Activated CD8-positive, alpha-beta T cell treated with anti-CD3 and anti-CD28 coated beads for 36 hours (primary cell): ENCODE data around the gene MXRA5. TPM values are rescaled to one million over a fixed set of nuclear protein-coding genes. Genes with fewer than 3 reads are reported as not detected.
"Not testable (repeated sequence)": the region's sequence is repeated elsewhere in the genome, so short reads cannot be mapped to it uniquely, and the experiment has no call there.

ENCODE experiments used
- ATAC-seq: fragments of 200-7000 bp; cut with Tn5 transposase; one replicate; pipeline ENCODE4 v1.10.0; 2021; ENCODE audit warnings: mild to moderate bottlenecking, moderate library complexity
- CTCF ChIA-PET: fragments of 350-600 bp; sonication (Branson Sonifier 250); formaldehyde crosslinking; loops from one replicate; lab custom pipeline; 2021; ENCODE audit warnings: antibody characterized with exemption; lab: Charles Lee
- POLR2A ChIA-PET: fragments of 350-600 bp; sonication (Branson Sonifier 250); formaldehyde crosslinking; loops from one replicate; lab custom pipeline; 2021; ENCODE audit warnings: antibody characterized with exemption; lab: Charles Lee
- DNase-seq: peaks from one replicate; pipeline ENCODE4 v3.0.0-alpha.2; 2020
- H3K27ac Mint-ChIP-seq: one replicate; pipeline ENCODE4 v1.8.0; 2021; ENCODE audit warnings: mild to moderate bottlenecking, mixed read lengths
- H3K27me3 Mint-ChIP-seq: one replicate; pipeline ENCODE4 v1.8.0; 2021; ENCODE audit warnings: mixed read lengths
- H3K36me3 Mint-ChIP-seq: one replicate; pipeline ENCODE4 v1.8.0; 2021; ENCODE audit warnings: low read depth, mixed read lengths
- H3K4me1 Mint-ChIP-seq: one replicate; pipeline ENCODE4 v1.8.0; 2021; ENCODE audit warnings: low read depth, mixed read lengths
- H3K4me3 Mint-ChIP-seq: one replicate; pipeline ENCODE4 v1.8.0; 2021; ENCODE audit warnings: mild to moderate bottlenecking, moderate library complexity, mixed read lengths
- H3K9me3 Mint-ChIP-seq: one replicate; pipeline ENCODE4 v1.8.0; 2021; ENCODE audit warnings: mixed read lengths
- CTCF ChIP-seq: fragments of 200-600 bp; IDR thresholded peaks from one replicate; pipeline ENCODE4 v1.8.0; 2022; ENCODE audit warnings: antibody characterized with exemption, mild to moderate bottlenecking
- intact Hi-C: fragments of 100-400 bp; cut with micrococcal nuclease; formaldehyde crosslinking; loops from one replicate; pipeline ENCODE4 v1.10.0; 2022
- total RNA-seq, 2 experiments: library from RNA; stranded (reverse); gene quantifications; one replicate each; pipeline ENCODE4 v1.2.3, GENCODE V29; 2021

MXRA5 gene
- total RNA-seq, 2 experiments from 2014 or later, result not detected

GRCh38 chrX:3384327-3384726 is 37.9 kb upstream of the MXRA5 start:
- no peaks in the 10 kb centered on the region for H3K4me1 Mint-ChIP-seq
- H3K27ac Mint-ChIP-seq, result no peak overlapping the region
- CTCF ChIA-PET, result no interaction called here
- intact Hi-C loops, result no loop called here
- no peak for TF ChIP-seq CTCF
- no peak overlapping the region for H3K4me3 Mint-ChIP-seq
- H3K9me3 Mint-ChIP-seq, result no peaks in the 10 kb centered on the region
- ATAC-seq (no peak), DNase-seq (no peak)
- POLR2A ChIA-PET, result no interaction called here
- H3K36me3 Mint-ChIP-seq, result no peaks in the 10 kb centered on the region
- H3K27me3 Mint-ChIP-seq, result no peaks in the 10 kb centered on the region

GRCh38 chrX:3380603-3381002 is 34.2 kb upstream of the MXRA5 start:
- ChIA-PET CTCF (no interaction called here), POLR2A (no interaction called here)
- no peaks in the 10 kb centered on the region for H3K36me3 Mint-ChIP-seq
- DNase-seq (no peak), ATAC-seq (no peak)
- H3K27ac Mint-ChIP-seq, result no peak overlapping the region
- no peak overlapping the region for H3K4me3 Mint-ChIP-seq
- intact Hi-C loops, result no loop called here
- peaks cover 4% of the 10 kb centered on the region for H3K9me3 Mint-ChIP-seq
- no peaks in the 10 kb centered on the region for H3K4me1 Mint-ChIP-seq
- no peaks in the 10 kb centered on the region for H3K27me3 Mint-ChIP-seq
- no peak for TF ChIP-seq CTCF

GRCh38 chrX:3379111-3379510 is 32.7 kb upstream of the MXRA5 start:
- ChIA-PET CTCF (no interaction called here), POLR2A (no interaction called here)
- Mint-ChIP-seq H3K27me3 (no peaks in the 10 kb centered on the region), H3K4me1 (no peaks in the 10 kb centered on the region), H3K9me3 (peaks cover 4% of the 10 kb centered on the region), H3K36me3 (no peaks in the 10 kb centered on the region), H3K4me3 (no peak overlapping the region), H3K27ac (no peak overlapping the region)
- intact Hi-C loops, result no loop called here
- TF ChIP-seq CTCF, result no peak
- DNase-seq, result no peak
- no peak for ATAC-seq

GRCh38 chrX:3378156-3378555 is 31.7 kb upstream of the MXRA5 start:
- Mint-ChIP-seq H3K36me3 (no peaks in the 10 kb centered on the region), H3K4me1 (no peaks in the 10 kb centered on the region), H3K27ac (no peak overlapping the region), H3K4me3 (no peak overlapping the region), H3K27me3 (no peaks in the 10 kb centered on the region), H3K9me3 (peaks cover 4% of the 10 kb centered on the region)
- intact Hi-C loops, result no loop called here
- ATAC-seq, result no peak
- CTCF ChIA-PET, result no interaction called here
- no peak for DNase-seq
- POLR2A ChIA-PET, result no interaction called here
- no peak for TF ChIP-seq CTCF

- peaks cover 4% of the 10 kb centered on the region for H3K9me3 Mint-ChIP-seq
- no peak overlapping the region for H3K4me3 Mint-ChIP-seq
- CTCF ChIA-PET, result no interaction called here
- DNase-seq, result no peak
- H3K27me3 Mint-ChIP-seq, result no peaks in the 10 kb centered on the region
- H3K36me3 Mint-ChIP-seq, result no peaks in the 10 kb centered on the region
- intact Hi-C loops, result no loop called here
- no peaks in the 10 kb centered on the region for H3K4me1 Mint-ChIP-seq
- no peak for ATAC-seq
- H3K27ac Mint-ChIP-seq, result no peak overlapping the region
- TF ChIP-seq CTCF, result no peak
- POLR2A ChIA-PET, result no interaction called here
Observed at GRCh38 chrX:3377560-3377959, 31.1 kb upstream of the MXRA5 start.

GRCh38 chrX:3375878-3376508 is 29.5 kb upstream of the MXRA5 start:
- H3K27ac Mint-ChIP-seq, ATAC-seq, H3K27me3 Mint-ChIP-seq, DNase-seq, H3K9me3 Mint-ChIP-seq, intact Hi-C loops, H3K4me1 Mint-ChIP-seq, CTCF ChIA-PET, POLR2A ChIA-PET, H3K4me3 Mint-ChIP-seq, H3K36me3 Mint-ChIP-seq: not testable (repeated sequence)
